Heart left ventricle (tissue), 16 donors: ENCODE measurements around the gene DCST1. TPM values are rescaled to one million over a fixed set of nuclear protein-coding genes. Genes with fewer than 3 reads are reported as not detected.

Experiments
- ATAC-seq, 4 donors: fragments of 200-7000 bp; cut with Tn5 transposase; one replicate each; pipeline ENCODE4 v1.9.1; 2020 to 2022; ENCODE audit warnings: moderate library complexity in 4 of 4, mild to moderate bottlenecking in 3 of 4, moderate number of reproducible peaks in 1 of 4
- DNase-seq, 5 donors: peaks; one replicate each; pipeline ENCODE4 v3.0.0-alpha.2; 2020
- H3K27ac ChIP-seq, 12 donors: fragments of 200-600 bp; sonication (generic) in 4 of 12; one replicate each; pipeline versions ENCODE4 v1.5.0 to v1.8.0; 2016 to 2022; ENCODE audit warnings: mild to moderate bottlenecking in 2 of 12
- H3K27me3 ChIP-seq, 9 donors: fragments of 200-600 bp; sonication (generic) in 2 of 9; one replicate each; pipeline versions ENCODE4 v1.5.1 to v1.8.0; 2016 to 2022; ENCODE audit warnings: mild to moderate bottlenecking in 3 of 9
- H3K36me3 ChIP-seq, 9 donors: fragments of 200-600 bp; sonication (generic) in 2 of 9; one replicate each; pipeline versions ENCODE4 v1.5.0 to v1.8.0; 2018 to 2022; ENCODE audit warnings: mild to moderate bottlenecking in 2 of 9
- H3K4me1 ChIP-seq, 12 donors: fragments of 200-600 bp; sonication (generic) in 4 of 12; one replicate each; pipeline versions ENCODE4 v1.5.0 to v1.8.0; 2016 to 2022; ENCODE audit warnings: mild to moderate bottlenecking in 3 of 12
- H3K4me3 ChIP-seq, 12 donors: fragments of 200-600 bp; sonication (generic) in 4 of 12; one replicate each; pipeline versions ENCODE4 v1.5.0 to v1.8.0; 2017 to 2022; ENCODE audit warnings: mild to moderate bottlenecking in 9 of 12, moderate library complexity in 4 of 12
- H3K9me3 ChIP-seq, 12 donors: fragments of 200-600 bp; sonication (generic) in 4 of 12; one replicate each; pipeline versions ENCODE4 v1.5.0 to v1.8.0; 2016 to 2022; ENCODE audit warnings: mild to moderate bottlenecking in 1 of 12
- POLR2A ChIP-seq, 2 donors: fragments of 450-650 bp; IDR thresholded peaks; one replicate each; pipeline ENCODE4 v1.6.1; 2017; ENCODE audit warnings: antibody characterized with exemption in 2 of 2, mild to moderate bottlenecking in 2 of 2, moderate library complexity in 2 of 2
- WGBS, 4 donors: extraction: QIAGEN DNeasy Blood & Tissue Kit in 2 of 4; methylation state at CpG; one replicate each; pipeline versions ENCODE4 v1.1.5 to v1.1.7; 2013 to 2018; 5-methylcytosine and 5-hydroxymethylcytosine counted together
- intact Hi-C, 10 donors: fragments of 100-400 bp; cut with DNase I; formaldehyde crosslinking; loops; one replicate each; pipeline versions ENCODE4 v1.11.1 to v1.14.2; 2022
- polyA plus RNA-seq, 2 donors: library from polyadenylated mRNA; stranded (reverse); fragments of 200-250 nt; gene quantifications; one replicate each; pipeline ENCODE4 v1.2.3, GENCODE V29; 2013
- total RNA-seq, 9 donors: library from RNA; depleted of rRNA in 2 of 9; stranded (reverse); fragments of >200 nt in 2 of 9; fragmentation: NEBNext Ultra II Directional in 3 of 9; extraction: Animal tissue kit (Norgen Biotek cat#: 25700) in 3 of 9; gene quantifications; one replicate each; pipeline versions ENCODE4 v1.1.0 to v1.2.4, GENCODE V29; 2016 to 2023
- TF ChIP-seq, protein P1 (sequence below), 12 donors: fragments of 200-600 bp; sonication (generic) in 4 of 12; IDR thresholded peaks; one replicate each; pipeline versions ENCODE4 v1.5.0 to v1.8.0; 2018 to 2022; ENCODE audit warnings: antibody characterized with exemption in 12 of 12, mild to moderate bottlenecking in 5 of 12
- donor health status: ischemic (EF 13 %, LVEDD 7.1; RV severe dilation, severe dysfunction).
- donor health status: healthy with polysubstance abuse.
- donor health status: DM: no; HTN: yes; CAD: no.
- donor health status: DM: no; HTN: no; CAD: no.
- donor health status: ischemic (EF 25% LVEDD 6.9; RV normal size, moderate dysfunction).
- donor health status: ischemic (EF 25% LVEDD 5.7; RV mildly dilated, moderate dysfunction).
- donor health status: healthy.
- donor health status: DM: yes; HTN: yes; CAD: no.
- donor health status: ischemic (EF 35%, LVEDD 5.7; RV mildly dilated, moderate dysfunction).
- donor health status: nonischemic (EF 11% LVEDD 7.7; RV severe dilation, severe dysfunction).
- donor health status: DM: yes; HTN: yes; CAD: no.
- donor health status: PGD.
- donor health status: ischemic (EF 29% LVEDD 5.4; RV normal size, mild dysfunction).
- donor health status: nonischemic (EF 23%, LVEDD 6.1; RV moderate dilation, normal function).

DCST1 gene
- total and polyA plus RNA-seq, 11 donors, result not detected

DNA sequence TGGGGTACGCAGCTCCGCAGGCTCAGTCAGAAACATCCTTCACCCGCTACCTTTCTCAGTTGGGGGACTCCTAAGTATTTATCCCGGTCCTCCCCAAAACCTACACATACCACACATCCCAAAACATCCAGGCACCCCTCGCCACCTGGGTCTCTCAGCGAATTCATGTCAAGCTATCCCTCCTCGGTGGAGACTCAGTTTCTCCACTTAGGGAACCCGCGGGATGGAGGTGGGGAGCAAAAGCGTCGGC lies 32.3 kb upstream of the DCST1 start:
- Histone ChIP-seq H3K36me3 (no peaks in the 10 kb centered on the region), H3K27me3 (no peaks in the 10 kb centered on the region), H3K27ac (peak overlapping the region; percentile 77 to 98 (median 95)), H3K9me3 (no peaks in the 10 kb centered on the region), H3K4me1 (peaks cover 5 to 59% (median 38%) of the 10 kb centered on the region in 12 donors), H3K4me3 (peak overlapping the region; percentile 70 to 96 (median 84))
- peak in 1 of 5 donors; percentile 25 for DNase-seq
- no peak for TF ChIP-seq POLR2A (IDR thresholded peaks at IDR 0.05)
- TF ChIP-seq, protein P1, sequence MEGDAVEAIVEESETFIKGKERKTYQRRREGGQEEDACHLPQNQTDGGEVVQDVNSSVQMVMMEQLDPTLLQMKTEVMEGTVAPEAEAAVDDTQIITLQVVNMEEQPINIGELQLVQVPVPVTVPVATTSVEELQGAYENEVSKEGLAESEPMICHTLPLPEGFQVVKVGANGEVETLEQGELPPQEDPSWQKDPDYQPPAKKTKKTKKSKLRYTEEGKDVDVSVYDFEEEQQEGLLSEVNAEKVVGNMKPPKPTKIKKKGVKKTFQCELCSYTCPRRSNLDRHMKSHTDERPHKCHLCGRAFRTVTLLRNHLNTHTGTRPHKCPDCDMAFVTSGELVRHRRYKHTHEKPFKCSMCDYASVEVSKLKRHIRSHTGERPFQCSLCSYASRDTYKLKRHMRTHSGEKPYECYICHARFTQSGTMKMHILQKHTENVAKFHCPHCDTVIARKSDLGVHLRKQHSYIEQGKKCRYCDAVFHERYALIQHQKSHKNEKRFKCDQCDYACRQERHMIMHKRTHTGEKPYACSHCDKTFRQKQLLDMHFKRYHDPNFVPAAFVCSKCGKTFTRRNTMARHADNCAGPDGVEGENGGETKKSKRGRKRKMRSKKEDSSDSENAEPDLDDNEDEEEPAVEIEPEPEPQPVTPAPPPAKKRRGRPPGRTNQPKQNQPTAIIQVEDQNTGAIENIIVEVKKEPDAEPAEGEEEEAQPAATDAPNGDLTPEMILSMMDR (IDR thresholded peaks at IDR 0.05), result no peak
- intact Hi-C loops, result loop anchor here in 6 of 10 donors (2.0 to 5.0 kb wide), 6 partner anchors 19 to 51 kb away; partner anchors contain the start of genes ADAM15 (in 4 of the 6), CKS1B (in 1 of the 6), FLAD1 (in 1 of the 6) and PYGO2 (in 1 of the 6)
- WGBS, 4 donors, result 0 to 2% (median 1%) methylated on average over 10 to 11 of the region's 11 CpGs
- no peak for ATAC-seq

DNA sequence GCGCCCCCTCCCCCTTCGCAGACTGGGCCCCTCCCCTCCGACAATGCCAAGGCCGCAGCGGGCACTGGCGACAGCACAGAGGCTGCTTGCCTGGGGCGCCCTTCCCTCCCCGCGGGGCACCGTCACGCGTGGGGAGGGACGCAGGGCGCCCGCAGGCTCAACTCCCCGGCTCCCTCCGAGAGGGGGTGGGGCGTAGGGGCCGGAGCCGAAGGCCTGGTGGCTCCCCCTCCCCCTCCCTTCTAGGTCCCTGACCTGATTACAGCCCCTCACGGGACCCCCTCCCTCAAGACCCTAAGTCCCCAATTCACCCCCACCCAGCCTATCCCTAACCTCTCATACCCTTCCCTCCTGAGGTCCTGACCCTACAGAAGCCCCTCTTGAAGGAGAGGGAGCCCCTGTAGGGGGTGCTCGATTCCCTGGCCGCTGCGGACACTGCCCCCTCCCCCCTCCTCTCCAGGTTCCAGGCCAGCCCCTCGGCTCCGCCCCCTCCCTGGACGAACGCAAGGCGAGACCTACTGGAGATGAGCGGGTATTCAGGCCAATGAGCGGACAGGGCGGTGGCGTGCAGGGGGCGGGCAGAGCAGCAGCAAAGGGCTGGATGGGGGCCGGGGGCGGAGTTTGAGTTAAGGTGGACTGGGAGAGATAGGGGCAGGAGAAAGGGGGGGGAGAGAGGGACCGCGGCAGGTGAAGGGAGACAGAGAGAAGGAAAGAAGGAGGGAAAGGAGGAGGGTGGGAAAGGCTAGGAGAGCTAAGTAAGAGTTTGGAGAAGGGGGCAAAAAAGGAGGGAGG lies 31.8 kb upstream of the DCST1 start:
- Histone ChIP-seq H3K4me1 (peaks cover 5 to 64% (median 43%) of the 10 kb centered on the region in 12 donors), H3K36me3 (no peaks in the 10 kb centered on the region), H3K27ac (peak overlapping the region; percentile 77 to 98 (median 95)), H3K9me3 (no peaks in the 10 kb centered on the region), H3K27me3 (no peaks in the 10 kb centered on the region), H3K4me3 (peak overlapping the region; percentile 70 to 96 (median 84))
- ATAC-seq, result peak; percentile 84 to 90 (median 89)
- peak; percentile 100 for DNase-seq
- WGBS, 4 donors, result 0 to 1% (median 1%) methylated on average over 31 to 38 of the region's 38 CpGs
- intact Hi-C loops, result loop anchor here in 6 of 10 donors (1.0 to 5.0 kb wide), 9 partner anchors 15 to 65 kb away; partner anchors contain the start of genes ADAM15 (in 4 of the 6), CKS1B (in 3 of the 6), FLAD1 (in 1 of the 6) and PMVK (in 1 of the 6)
- TF ChIP-seq, protein P1 (IDR thresholded peaks at IDR 0.05), result peak in 10 of 12 donors; percentile 12 to 63 (median 45)
- peak in 1 of 2 donors; percentile 70 for TF ChIP-seq POLR2A (IDR thresholded peaks at IDR 0.05)

DNA sequence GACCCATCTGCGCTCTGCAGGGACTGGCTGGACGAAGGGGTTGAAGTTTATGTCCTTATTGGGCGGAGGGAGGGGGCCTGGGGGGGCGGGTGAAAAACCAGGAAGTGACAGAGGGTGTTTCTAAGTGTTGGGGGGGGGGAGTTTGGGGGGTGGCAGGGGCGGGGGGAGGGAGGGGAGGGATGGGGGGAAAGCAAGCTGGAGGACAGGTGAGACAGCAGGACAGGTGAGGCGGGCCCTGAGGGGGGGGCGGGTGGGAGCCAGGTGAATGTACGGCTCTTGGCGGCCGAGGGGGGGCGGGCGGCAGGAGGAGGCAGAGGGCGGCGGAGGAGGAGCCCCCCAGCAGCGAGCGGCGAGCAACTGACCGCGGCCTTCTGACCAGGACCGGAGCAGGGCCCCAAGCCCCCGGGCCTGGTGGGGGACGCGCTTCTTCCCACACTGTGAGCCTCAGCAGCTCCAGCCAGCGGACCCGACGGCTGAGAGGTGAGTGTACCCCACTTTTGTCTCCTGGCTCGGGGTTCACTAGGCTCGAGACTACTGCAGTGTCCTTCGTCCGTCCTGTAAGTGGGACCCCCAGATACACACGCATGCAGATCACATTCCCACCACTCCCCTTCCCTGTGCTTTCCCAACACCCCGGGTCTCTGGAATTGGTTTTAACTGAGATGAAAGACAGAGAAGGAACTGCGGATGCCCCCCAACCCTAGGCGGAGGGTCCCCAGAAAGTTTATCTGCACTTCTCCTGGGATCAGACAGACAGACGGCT lies 31.0 kb upstream of the DCST1 start, which contains the start of gene ZBTB7B:
ZBTB7B (plus strand) TSS at position 339 of the 763 bp plus-strand sequence. CDS start 11,859 bp downstream, outside the sequence.
- Histone ChIP-seq H3K36me3 (no peaks in the 10 kb centered on the region), H3K27ac (peak within 1 kb of the TSS; percentile 77 to 98 (median 96)), H3K4me3 (peak within 1 kb of the TSS; percentile 70 to 96 (median 84)), H3K4me1 (peaks cover 5 to 66% (median 50%) of the 10 kb centered on the region in 12 donors), H3K27me3 (no peaks in the 10 kb centered on the region), H3K9me3 (no peaks in the 10 kb centered on the region)
- WGBS, 4 donors, result 0 to 1% (median 0%) methylated on average over 25 to 35 of the region's 35 CpGs
- TF ChIP-seq, protein P1 (IDR thresholded peaks at IDR 0.05), result no peak
- no peak for TF ChIP-seq POLR2A (IDR thresholded peaks at IDR 0.05)
- DNase-seq (peak in 3 of 5 donors; percentile 36 to 77 (median 60)), ATAC-seq (peak; percentile 2 to 14 (median 5))
- intact Hi-C loops, result loop anchor here in 5 of 10 donors (1.0 to 5.0 kb wide), 6 partner anchors 14 to 66 kb away; partner anchors contain the start of genes ADAM15 (in 4 of the 5), CKS1B (in 2 of the 5), PMVK (in 1 of the 5) and PYGO2 (in 1 of the 5)
